HG03571 (cell line): ENCODE measurements around the gene CLTA.
"Not testable (repeated sequence)": the region's sequence is repeated elsewhere in the genome, so short reads cannot be mapped to it uniquely, and the experiment has no call there.

Experiments
- ATAC-seq: cut with Tn5 transposase; IDR thresholded peaks from one replicate; pipeline ENCODE4 v1.9.1; 2021; ENCODE audit not compliant: unreplicated experiment

The CLTA gene

GRCh38 chr9:36158122-36158521 is 32.6 kb upstream of the CLTA start:
- no peak for ATAC-seq

DNA sequence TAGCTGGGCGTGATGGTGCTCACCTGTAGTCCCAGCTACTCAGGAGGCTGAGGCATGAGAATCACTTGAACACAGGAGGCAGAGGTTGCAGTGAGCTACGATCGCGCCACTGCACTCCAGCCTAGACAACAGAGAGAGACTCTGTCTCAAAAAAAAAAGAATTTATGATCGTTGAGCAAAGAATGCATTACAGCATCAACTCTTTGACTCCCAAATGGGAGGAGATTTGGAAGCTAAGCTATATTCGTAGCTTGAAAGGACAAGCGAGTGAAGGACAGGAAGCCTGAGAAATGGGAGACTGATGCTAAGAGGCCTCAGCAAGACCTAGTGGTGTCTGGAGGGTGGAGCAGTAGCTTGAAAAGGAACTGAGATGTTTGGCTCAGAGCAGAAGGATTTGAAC is 31.8 kb upstream of the CLTA start:
- ATAC-seq = no peak

- ATAC-seq = not testable (repeated sequence)
These were observed 31.2 kb upstream of the CLTA start for GRCh38 chr9:36159509-36159908.

GRCh38 chr9:36160126-36160525 is 30.6 kb upstream of the CLTA start:
- not testable (repeated sequence) for ATAC-seq

DNA sequence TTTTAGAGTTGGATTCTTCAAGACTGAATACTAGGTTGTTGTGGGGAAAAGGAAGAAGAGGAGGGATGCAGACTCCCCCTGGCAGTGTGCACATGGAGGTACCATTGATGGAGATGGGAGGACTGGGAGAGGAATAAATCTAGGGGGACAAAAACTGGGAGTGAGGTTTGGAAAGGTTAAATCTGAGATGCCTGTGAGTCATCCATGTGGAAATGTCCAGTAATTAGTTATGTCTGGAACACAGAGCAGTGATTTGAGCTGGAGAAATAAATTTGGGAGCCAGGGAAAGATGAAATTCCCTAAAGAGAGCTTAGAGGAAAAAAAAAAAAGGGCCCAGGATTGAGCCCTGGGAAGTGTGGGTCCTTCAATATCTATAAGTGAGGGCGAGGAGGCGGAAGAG is 29.5 kb upstream of the CLTA start:
- no peak for ATAC-seq

- ATAC-seq = no peak
These were observed 28.4 kb upstream of the CLTA start for GRCh38 chr9:36162211-36162738.

DNA sequence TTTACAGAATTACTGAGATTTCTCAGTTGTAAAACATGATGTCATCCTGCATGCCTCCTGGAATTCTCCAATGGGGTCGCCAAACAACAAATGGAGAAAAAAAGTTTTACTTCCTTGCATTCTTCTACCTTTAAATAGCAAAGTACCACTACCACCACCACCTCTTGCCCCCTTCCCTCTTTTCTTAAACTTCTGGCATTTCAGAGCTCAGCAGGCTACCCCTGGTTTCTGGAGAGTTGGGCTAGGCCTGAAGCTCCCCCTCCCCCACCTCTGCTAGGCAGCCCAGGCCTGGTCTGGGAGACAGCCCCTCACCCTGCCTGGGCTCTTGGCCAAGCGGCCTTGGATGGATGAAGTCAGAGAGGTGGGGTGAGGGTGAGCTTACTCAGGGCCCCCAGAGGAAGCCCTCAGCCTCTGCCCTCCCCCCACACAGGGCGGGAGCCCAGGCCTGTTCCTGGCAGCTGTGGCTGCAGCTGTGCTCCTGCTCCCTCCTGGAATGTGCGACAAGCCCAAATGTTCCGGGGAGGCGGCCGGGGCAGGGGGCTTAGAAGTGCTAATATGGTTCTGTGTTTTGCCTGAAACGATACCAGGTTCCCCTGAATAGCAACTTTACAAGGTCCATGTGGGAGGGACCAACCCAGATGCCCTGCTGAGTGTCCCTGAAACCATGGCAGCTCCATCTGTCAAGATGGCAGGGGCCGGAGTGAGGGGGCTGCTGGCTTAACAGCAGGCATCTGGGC is 27.5 kb upstream of the CLTA start:
- ATAC-seq = no peak

- ATAC-seq = no peak
These were observed 26.9 kb upstream of the CLTA start for GRCh38 chr9:36163786-36164170.

GRCh38 chr9:36164372-36164771 is 26.3 kb upstream of the CLTA start:
- no peak for ATAC-seq

GRCh38 chr9:36164989-36165388 is 25.7 kb upstream of the CLTA start:
- no peak for ATAC-seq

DNA sequence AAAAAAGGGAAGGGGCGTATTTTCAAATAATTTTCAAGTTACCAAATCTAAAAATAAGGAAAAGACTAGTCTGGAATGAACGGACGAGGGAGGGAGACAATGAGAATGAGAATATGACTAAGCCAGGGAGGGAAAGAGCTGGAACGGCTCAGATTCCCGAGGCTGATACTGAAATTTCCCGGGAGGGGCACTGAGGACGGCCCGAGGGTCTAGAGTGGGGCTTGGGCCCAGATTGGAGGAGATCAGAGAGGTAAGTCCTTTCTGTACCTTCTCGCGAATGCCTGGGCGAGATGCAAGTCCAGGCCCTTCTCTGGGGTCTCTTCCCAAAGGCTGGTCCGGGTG is 24.9 kb upstream of the CLTA start:
- ATAC-seq = no peak

GRCh38 chr9:36166168-36166927 is 24.4 kb upstream of the CLTA start:
- ATAC-seq = peak; percentile 69

- ATAC-seq = no peak
These were observed 21.6 kb upstream of the CLTA start, which contains the start of gene CCIN for GRCh38 chr9:36169166-36169565. Gene CCIN (plus strand): TSS chr9:36169388. CDS start chr9:36169503, 115 bp downstream.

GRCh38 chr9:36169708-36170107 is 21.0 kb upstream of the CLTA start:
- no peak for ATAC-seq

GRCh38 chr9:36170531-36170930 is 20.2 kb upstream of the CLTA start:
- no peak for ATAC-seq

GRCh38 chr9:36173861-36174260 is 16.9 kb upstream of the CLTA start:
- no peak for ATAC-seq

DNA sequence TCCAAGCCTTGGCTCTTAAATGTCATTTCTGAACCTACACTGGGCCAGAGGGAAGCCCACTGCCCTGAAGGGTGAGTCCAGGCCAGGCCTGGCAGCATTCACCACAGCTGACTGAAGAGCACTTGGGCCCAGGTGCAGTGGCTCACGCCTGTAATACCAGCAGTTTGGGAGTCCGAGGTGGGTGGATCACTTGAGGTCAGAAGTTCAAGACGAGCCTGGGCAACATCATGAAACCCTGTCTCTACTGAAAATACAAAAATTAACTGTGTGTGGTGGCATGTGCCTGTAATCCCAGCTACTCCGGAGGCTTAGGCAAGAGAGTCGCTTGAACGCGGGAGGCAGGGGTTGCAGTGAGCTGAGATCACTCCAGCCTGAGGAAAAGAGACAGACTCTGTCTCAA is 16.4 kb upstream of the CLTA start:
- ATAC-seq = no peak

DNA sequence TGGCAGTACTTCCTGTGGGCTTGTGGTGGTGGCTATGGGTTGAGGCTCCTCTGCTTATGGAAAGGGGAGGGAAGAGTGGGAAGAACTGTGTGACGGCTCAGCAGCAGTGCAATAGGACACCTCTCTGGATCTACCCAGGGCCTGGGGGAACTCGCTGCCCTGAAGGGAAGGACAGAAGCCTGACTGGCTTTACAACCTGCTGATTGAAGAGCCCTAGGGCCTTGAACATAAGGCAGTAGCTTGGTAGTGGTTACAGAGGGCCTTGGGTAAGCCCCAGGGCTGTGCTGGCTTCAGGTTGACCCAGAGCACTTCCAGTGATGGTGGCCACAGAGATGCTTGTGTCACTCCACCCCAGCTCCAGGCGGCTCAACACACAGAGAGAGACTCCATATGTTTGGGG is 16.0 kb upstream of the CLTA start:
- ATAC-seq = no peak

DNA sequence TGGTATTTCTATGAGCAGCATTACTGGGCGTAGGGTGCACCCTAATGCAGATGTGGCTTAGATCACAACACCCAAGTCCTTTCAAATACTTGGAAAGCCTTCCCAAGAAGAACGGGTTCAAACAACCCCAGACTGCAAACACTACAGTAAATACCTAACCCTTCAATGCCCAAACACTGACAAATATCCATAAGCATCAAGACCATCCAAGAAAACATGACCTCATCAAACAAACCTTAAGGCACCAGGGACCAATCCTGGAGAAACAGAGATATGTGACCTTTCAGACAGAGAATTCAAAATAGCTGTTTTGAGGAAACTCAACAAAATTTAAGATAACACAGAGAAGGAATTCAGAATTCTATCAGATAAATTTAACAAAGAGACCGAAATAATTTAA is 15.5 kb upstream of the CLTA start:
- not testable (repeated sequence) for ATAC-seq

- ATAC-seq = not testable (repeated sequence)
These were observed 14.2 kb upstream of the CLTA start for GRCh38 chr9:36176496-36176895.

DNA sequence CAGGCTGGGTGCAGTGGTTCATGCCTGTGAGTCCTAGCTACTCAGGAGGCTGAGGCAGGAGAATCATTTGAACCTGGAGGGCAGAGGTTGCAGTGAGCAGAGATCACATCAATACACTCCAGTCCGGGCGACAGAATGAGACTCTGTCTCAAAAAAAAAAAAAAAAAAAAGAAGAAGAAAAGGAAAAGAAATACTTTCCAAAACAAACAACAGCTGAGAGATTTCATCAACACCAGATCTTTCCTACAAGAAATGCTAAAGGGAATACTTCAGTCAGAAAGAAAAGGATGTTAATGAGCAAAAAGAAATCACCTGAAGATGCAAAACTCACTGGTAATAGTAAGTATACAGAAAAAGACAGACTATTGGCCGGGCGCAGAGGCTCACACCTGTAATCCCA is 13.2 kb upstream of the CLTA start:
- no peak for ATAC-seq

GRCh38 chr9:36180243-36180642 is 10.5 kb upstream of the CLTA start:
- ATAC-seq = not testable (repeated sequence)
